ENCODE data around the gene CNBP. TPM values are rescaled to one million over a fixed set of nuclear protein-coding genes. Genes with fewer than 3 reads are reported as not detected.
"Not testable (repeated sequence)": the region's sequence is repeated elsewhere in the genome, so short reads cannot be mapped to it uniquely, and the experiment has no call there.

The CNBP gene
- total RNA-seq, 1 experiment from 2014 or later: 353 TPM

DNA sequence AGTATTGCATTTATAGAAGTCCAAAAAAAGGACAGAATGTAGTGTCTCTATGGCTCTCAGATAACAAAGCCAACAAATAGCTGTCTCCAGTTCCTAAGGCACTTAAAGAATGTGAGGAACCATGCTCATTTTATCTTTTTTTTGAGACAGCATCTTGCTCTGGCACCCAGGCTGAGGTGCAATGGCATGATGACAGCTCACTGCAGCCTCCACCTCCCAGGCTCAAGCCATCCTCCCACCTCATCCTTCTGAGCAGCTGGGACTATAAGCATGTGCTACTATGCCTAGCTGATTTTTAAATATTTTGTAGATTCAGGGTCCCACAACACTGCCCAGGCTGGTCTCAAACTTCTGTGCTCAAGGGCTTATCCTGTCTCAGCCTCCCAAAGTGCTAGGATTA, 38.9 kb downstream of the CNBP start (continued):
- TF ChIP-seq, protein P1, sequence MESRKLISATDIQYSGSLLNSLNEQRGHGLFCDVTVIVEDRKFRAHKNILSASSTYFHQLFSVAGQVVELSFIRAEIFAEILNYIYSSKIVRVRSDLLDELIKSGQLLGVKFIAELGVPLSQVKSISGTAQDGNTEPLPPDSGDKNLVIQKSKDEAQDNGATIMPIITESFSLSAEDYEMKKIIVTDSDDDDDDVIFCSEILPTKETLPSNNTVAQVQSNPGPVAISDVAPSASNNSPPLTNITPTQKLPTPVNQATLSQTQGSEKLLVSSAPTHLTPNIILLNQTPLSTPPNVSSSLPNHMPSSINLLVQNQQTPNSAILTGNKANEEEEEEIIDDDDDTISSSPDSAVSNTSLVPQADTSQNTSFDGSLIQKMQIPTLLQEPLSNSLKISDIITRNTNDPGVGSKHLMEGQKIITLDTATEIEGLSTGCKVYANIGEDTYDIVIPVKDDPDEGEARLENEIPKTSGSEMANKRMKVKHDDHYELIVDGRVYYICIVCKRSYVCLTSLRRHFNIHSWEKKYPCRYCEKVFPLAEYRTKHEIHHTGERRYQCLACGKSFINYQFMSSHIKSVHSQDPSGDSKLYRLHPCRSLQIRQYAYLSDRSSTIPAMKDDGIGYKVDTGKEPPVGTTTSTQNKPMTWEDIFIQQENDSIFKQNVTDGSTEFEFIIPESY (IDR thresholded peaks at IDR 0.05; ENCODE audit: extremely low read depth, insufficient replicate concordance, low read length): no peak
- TF ChIP-seq EZH2 (IDR thresholded peaks at IDR 0.05): no peak
- no peak for TF ChIP-seq ZFX (IDR thresholded peaks at IDR 0.05)

DNA sequence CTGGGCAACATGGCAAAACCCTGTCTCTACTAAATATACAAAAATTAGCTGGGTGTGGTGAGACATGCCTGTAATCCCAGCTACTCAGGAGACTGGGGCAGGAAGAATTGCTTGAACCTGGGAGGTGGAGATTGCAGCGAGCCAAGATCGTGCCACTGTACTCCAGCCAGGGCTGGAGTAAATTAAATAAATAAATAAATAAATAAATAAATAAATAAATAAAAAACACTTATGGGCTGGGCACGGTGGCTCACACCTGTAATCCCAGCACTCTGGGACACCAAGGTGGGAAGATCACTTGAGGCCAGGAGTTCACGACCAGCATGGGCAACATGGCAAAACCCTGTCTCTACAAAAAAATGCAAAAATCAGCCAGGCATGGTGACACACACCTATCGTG, 42.7 kb downstream of the CNBP start:
- DNase-seq (ENCODE audit: low read depth, low spot score); CTCF ChIA-PET: not testable (repeated sequence)

DNA sequence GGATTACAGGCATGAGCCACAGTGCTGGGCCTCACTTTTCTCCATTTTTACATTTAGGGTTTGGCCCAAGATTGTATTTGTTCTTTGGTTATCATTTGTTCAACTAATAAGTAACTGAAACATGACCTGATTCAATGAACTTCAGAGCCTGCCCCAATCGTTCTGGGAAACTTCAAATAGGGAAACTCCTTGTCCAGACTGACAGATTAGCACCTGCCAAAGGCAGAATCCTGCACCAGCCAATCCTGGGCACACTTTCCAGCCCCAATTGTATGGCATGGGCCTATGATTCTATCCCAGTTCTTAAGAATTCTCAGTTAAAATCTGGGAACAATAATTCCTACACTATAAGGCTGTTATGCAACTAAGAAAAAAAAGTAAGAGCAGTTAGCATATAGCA, 43.8 kb downstream of the CNBP start:
- intact Hi-C loops (cut with micrococcal nuclease): no loop called here
- CTCF ChIA-PET: no interaction called here
- TF ChIP-seq ZNF274 (IDR thresholded peaks at IDR 0.05; ENCODE audit: low read depth, low read length): no peak
- TF ChIP-seq ELF1 (IDR thresholded peaks at IDR 0.05; ENCODE audit: borderline replicate concordance, low read depth): no peak
- TF ChIP-seq TCF7L2 (IDR thresholded peaks at IDR 0.05; ENCODE audit: borderline replicate concordance, extremely low read depth, insufficient read depth, insufficient read length): no peak
- TF ChIP-seq, protein P2, sequence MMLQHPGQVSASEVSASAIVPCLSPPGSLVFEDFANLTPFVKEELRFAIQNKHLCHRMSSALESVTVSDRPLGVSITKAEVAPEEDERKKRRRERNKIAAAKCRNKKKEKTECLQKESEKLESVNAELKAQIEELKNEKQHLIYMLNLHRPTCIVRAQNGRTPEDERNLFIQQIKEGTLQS (IDR thresholded peaks at IDR 0.05): no peak
- TF ChIP-seq CEBPB (IDR thresholded peaks at IDR 0.05; ENCODE audit: low read depth): no peak
- no peak for TF ChIP-seq SRF (IDR thresholded peaks at IDR 0.05; ENCODE audit: low read depth)
- TF ChIP-seq, protein P3, sequence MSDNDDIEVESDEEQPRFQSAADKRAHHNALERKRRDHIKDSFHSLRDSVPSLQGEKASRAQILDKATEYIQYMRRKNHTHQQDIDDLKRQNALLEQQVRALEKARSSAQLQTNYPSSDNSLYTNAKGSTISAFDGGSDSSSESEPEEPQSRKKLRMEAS (IDR thresholded peaks at IDR 0.05): no peak
- no peak for TF ChIP-seq CBX3 (IDR thresholded peaks at IDR 0.05; ENCODE audit: low read depth)
- Histone ChIP-seq H2AFZ (ENCODE audit: low read depth, low read length, poor library complexity, severe bottlenecking) (no peak overlapping the region), H3K4me1 (ENCODE audit: control insufficient read depth in 1 of 2, insufficient read depth in 2 of 2, low read length in 2 of 2) (no peaks in the 10 kb centered on the region), H3K9me3 (ENCODE audit: control insufficient read depth in 1 of 2, insufficient read depth in 1 of 2, low read depth in 1 of 2, low read length in 2 of 2) (no peaks in the 10 kb centered on the region), H3K4me3 (replicated peaks in 1 of 2; ENCODE audit: low read depth in 1 of 2, low read length in 2 of 2) (no peak overlapping the region), H3K9ac (ENCODE audit: low read length) (no peak overlapping the region), H3K27ac (ENCODE audit: low read depth, low read length) (no peak overlapping the region), H3K36me3 (ENCODE audit: control insufficient read depth in 1 of 2, insufficient read depth in 2 of 2, low read length in 2 of 2) (peaks cover 1 to 19% of the 10 kb centered on the region in 2 experiments; a peak in 3 of 4 replicates), H3K4me2 (ENCODE audit: low read length) (no peak overlapping the region), H4K20me1 (ENCODE audit: insufficient read depth) (no peaks in the 10 kb centered on the region), H3K27me3 (ENCODE audit: insufficient read depth, low read length) (no peaks in the 10 kb centered on the region), H3K79me2 (ENCODE audit: insufficient read depth, low read length) (no peaks in the 10 kb centered on the region), H3K9me2 (ENCODE audit: insufficient read depth) (no peaks in the 10 kb centered on the region)
- POLR2A ChIA-PET: no interaction called here
- no peak for DNase-seq (ENCODE audit: low read depth, low spot score)
- ATAC-seq: no peak
- RAD21 ChIA-PET (ENCODE audit: low non-redundant PET in 1 of 2, low total read pairs in 2 of 2, uncharacterized antibody in 2 of 2, unreplicated experiment in 2 of 2): no interaction called here
- TSS peak; percentile 32 for BruUV-seq (replicated peaks)

More for the DNA sequence above, 42.7 kb downstream of the CNBP start:
- H3K27me3 ChIP-seq (ENCODE audit: insufficient read depth, low read length); RAD21 ChIA-PET (ENCODE audit: low non-redundant PET in 1 of 2, low total read pairs in 2 of 2, uncharacterized antibody in 2 of 2, unreplicated experiment in 2 of 2); BruUV-seq (replicated peaks); H3K9ac ChIP-seq (ENCODE audit: low read length); H3K27ac ChIP-seq (ENCODE audit: low read depth, low read length); H2AFZ ChIP-seq (ENCODE audit: low read depth, low read length, poor library complexity, severe bottlenecking); H3K79me2 ChIP-seq (ENCODE audit: insufficient read depth, low read length); H3K4me2 ChIP-seq (ENCODE audit: low read length); H3K9me2 ChIP-seq (ENCODE audit: insufficient read depth); H4K20me1 ChIP-seq (ENCODE audit: insufficient read depth); POLR2A ChIA-PET; H3K9me3 ChIP-seq (ENCODE audit: control insufficient read depth in 1 of 2, insufficient read depth in 1 of 2, low read depth in 1 of 2, low read length in 2 of 2); H3K4me1 ChIP-seq (ENCODE audit: control insufficient read depth in 1 of 2, insufficient read depth in 2 of 2, low read length in 2 of 2); ATAC-seq; H3K4me3 ChIP-seq (replicated peaks in 1 of 2; ENCODE audit: low read depth in 1 of 2, low read length in 2 of 2); intact Hi-C loops (cut with micrococcal nuclease): not testable (repeated sequence)
- H3K36me3 ChIP-seq (ENCODE audit: control insufficient read depth in 1 of 2, insufficient read depth in 2 of 2, low read length in 2 of 2): peaks cover 4 to 19% of the 10 kb centered on the region in 2 experiments; a peak in 3 of 4 replicates

DNA sequence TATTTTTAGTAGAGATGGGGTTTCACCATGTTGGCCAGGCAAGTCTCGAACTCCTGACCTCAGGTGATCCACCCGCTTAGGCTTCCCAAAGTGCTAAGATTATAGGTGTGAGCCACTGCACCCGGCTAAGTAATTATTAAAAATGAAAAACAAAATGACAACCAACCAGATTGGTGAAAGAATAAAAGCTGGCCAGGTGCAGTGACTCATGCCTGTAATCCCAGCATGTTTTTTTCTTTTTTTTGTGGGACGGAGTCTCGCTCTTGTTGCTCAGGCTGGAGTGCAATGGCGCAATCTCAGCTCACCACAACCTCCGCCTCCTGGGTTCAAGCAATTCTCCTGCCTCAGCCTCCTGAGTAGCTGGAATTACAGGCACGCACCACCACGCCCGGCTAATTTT, 47.4 kb downstream of the CNBP start:
- CTCF ChIA-PET; H4K20me1 ChIP-seq (ENCODE audit: insufficient read depth); H3K9me2 ChIP-seq (ENCODE audit: insufficient read depth); DNase-seq (ENCODE audit: low read depth, low spot score); intact Hi-C loops (cut with micrococcal nuclease); H3K4me3 ChIP-seq (replicated peaks in 1 of 2; ENCODE audit: low read depth in 1 of 2, low read length in 2 of 2); POLR2A ChIA-PET; H3K27ac ChIP-seq (ENCODE audit: low read depth, low read length); H3K27me3 ChIP-seq (ENCODE audit: insufficient read depth, low read length); BruUV-seq (replicated peaks); H3K4me1 ChIP-seq (ENCODE audit: control insufficient read depth in 1 of 2, insufficient read depth in 2 of 2, low read length in 2 of 2); ATAC-seq; H3K9me3 ChIP-seq (ENCODE audit: control insufficient read depth in 1 of 2, insufficient read depth in 1 of 2, low read depth in 1 of 2, low read length in 2 of 2); RAD21 ChIA-PET (ENCODE audit: low non-redundant PET in 1 of 2, low total read pairs in 2 of 2, uncharacterized antibody in 2 of 2, unreplicated experiment in 2 of 2); H3K79me2 ChIP-seq (ENCODE audit: insufficient read depth, low read length); H3K4me2 ChIP-seq (ENCODE audit: low read length); H3K9ac ChIP-seq (ENCODE audit: low read length); H2AFZ ChIP-seq (ENCODE audit: low read depth, low read length, poor library complexity, severe bottlenecking): not testable (repeated sequence)
- peaks cover 17 to 29% of the 10 kb centered on the region in 2 experiments; a peak in 3 of 4 replicates for H3K36me3 ChIP-seq (ENCODE audit: control insufficient read depth in 1 of 2, insufficient read depth in 2 of 2, low read length in 2 of 2)
